GM19193 (cell line): ENCODE measurements around the gene PPP1R15B.

Experiments
- POLR2A ChIP-seq: IDR thresholded peaks from 4 replicates; pipeline ENCODE4 v1.6.1; 2011; ENCODE audit not compliant: insufficient read depth, insufficient read length; ENCODE audit errors: extremely low read depth

PPP1R15B gene

GRCh38 chr1:204400882-204401510, 10.6 kb downstream of the PPP1R15B start:
- no peak for TF ChIP-seq POLR2A

GRCh38 chr1:204398197-204399125, 13.2 kb downstream of the PPP1R15B start:
- no peak for TF ChIP-seq POLR2A

GRCh38 chr1:204396015-204396583, 15.5 kb downstream of the PPP1R15B start:
- TF ChIP-seq POLR2A: no peak

- TF ChIP-seq POLR2A: no peak
Measured at GRCh38 chr1:204391629-204392028, 20.0 kb downstream of the PPP1R15B start.

GRCh38 chr1:204390751-204391466, 20.7 kb downstream of the PPP1R15B start:
- TF ChIP-seq POLR2A: no peak

GRCh38 chr1:204385727-204386126, 25.9 kb downstream of the PPP1R15B start:
- no peak for TF ChIP-seq POLR2A

- TF ChIP-seq POLR2A: no peak
Measured at GRCh38 chr1:204384636-204385352, 26.8 kb downstream of the PPP1R15B start.

GRCh38 chr1:204383163-204383904, 28.3 kb downstream of the PPP1R15B start:
- TF ChIP-seq POLR2A: no peak

- no peak for TF ChIP-seq POLR2A
Measured at GRCh38 chr1:204382714-204383083, 28.9 kb downstream of the PPP1R15B start.

- no peak for TF ChIP-seq POLR2A
Measured at GRCh38 chr1:204380293-204380831, 31.3 kb downstream of the PPP1R15B start.

- TF ChIP-seq POLR2A: no peak
Measured at GRCh38 chr1:204377800-204378668, 33.6 kb downstream of the PPP1R15B start.

- TF ChIP-seq POLR2A: no peak
Measured at GRCh38 chr1:204376919-204377799, 34.5 kb downstream of the PPP1R15B start.
